ENCODE data around the gene UPF1. TPM values are rescaled to one million over a fixed set of nuclear protein-coding genes. Genes with fewer than 3 reads are reported as not detected.

Gene UPF1
- polyA plus RNA-seq, 1 of the 3 experiments (the other 2 are of a cell fraction) = 33.3 TPM

DNA sequence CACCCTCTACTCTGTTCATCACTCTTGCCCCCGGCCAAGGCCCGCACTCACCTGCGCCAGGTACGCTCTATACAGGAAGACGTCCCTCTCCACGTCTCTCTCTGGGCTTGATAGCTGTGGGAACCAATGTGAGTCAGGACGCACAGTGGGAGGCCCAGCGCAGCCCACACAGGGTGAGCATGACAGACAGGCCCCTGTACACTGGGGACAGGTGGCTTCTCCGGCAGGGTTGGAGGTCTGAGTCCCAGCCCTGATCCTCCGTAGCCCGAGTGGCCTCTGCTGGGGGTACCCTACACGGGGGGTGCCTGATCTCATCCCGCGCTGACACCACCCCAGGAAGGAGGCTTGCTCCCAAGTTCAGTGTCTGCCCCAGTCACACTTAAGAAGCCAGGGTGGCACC, 81.2 kb downstream of the UPF1 start:
- Histone ChIP-seq H3F3A (replicated peaks; ENCODE audit: insufficient read depth) (no peaks in the 10 kb centered on the region), H3K79me2 (ENCODE audit: insufficient read depth) (peaks cover 66% of the 10 kb centered on the region), H3K9me2 (no peaks in the 10 kb centered on the region), H3K4me2 (no peak overlapping the region), H3K36me3 (replicated peaks in 1 of 2; ENCODE audit: control insufficient read depth in 1 of 2, insufficient read depth in 2 of 2, low read length in 1 of 2) (peaks cover 33 to 39% of the 10 kb centered on the region in 2 experiments), H3K9ac (no peak overlapping the region), H3K4me3 (ENCODE audit: low read depth in 2 of 2, low read length in 1 of 2) (no peak overlapping the region), H3K4me1 (ENCODE audit: control insufficient read depth in 1 of 2, insufficient read depth in 2 of 2, low read depth in 1 of 2, low read length in 1 of 2) (peaks cover 2 to 5% of the 10 kb centered on the region in 2 experiments; a peak in 2 of 4 replicates), H3K9me3 (no peaks in the 10 kb centered on the region), H2AFZ (ENCODE audit: low read depth) (no peak overlapping the region), H4K20me1 (ENCODE audit: insufficient read depth) (peaks cover 59% of the 10 kb centered on the region), H3K27ac (ENCODE audit: low read depth in 2 of 2, low read length in 1 of 2) (no peak overlapping the region), H3K27me3 (ENCODE audit: insufficient read depth) (no peaks in the 10 kb centered on the region)
- ChIA-PET POLR2A (no interaction called here), CTCF (interaction anchor here (0.8 to 1.9 kb wide), 3 partner anchors 17 to 74 kb away, joined by 4 to 7 read pairs (median 5); partner anchors contain the start of gene CERS1)
- WGBS (ENCODE audit: low lambda C conversion rate) = no CpG with 5 or more reads among the region's 14 CpGs
- DNase-seq = no peak
- TF ChIP-seq NRF1 (IDR thresholded peaks at IDR 0.05; ENCODE audit: low read depth, low read length) (no peak), CTCF (IDR thresholded peaks at IDR 0.05) (no peak), RCOR1 (IDR thresholded peaks at IDR 0.05; ENCODE audit: low read length) (no peak), USF1 (IDR thresholded peaks at IDR 0.05; ENCODE audit: borderline replicate concordance, low read depth) (no peak), GATA2 (CRISPR knock-in tag; IDR thresholded peaks at IDR 0.05) (no peak), EZH2phosphoT487 (IDR thresholded peaks at IDR 0.05; ENCODE audit: borderline replicate concordance, low read depth) (no peak), POLR2AphosphoS5 (IDR thresholded peaks at IDR 0.05; ENCODE audit: low read depth, low read length) (no peak), SMC3 (IDR thresholded peaks at IDR 0.05; ENCODE audit: low read depth, low read length) (no peak), USF2 (IDR thresholded peaks at IDR 0.05; ENCODE audit: borderline replicate concordance, low read depth, low read length) (no peak), FOSL2 (IDR thresholded peaks at IDR 0.05; ENCODE audit: borderline replicate concordance, low read depth) (no peak), FOXM1 (IDR thresholded peaks at IDR 0.05; ENCODE audit: low read depth) (no peak), EP300 (IDR thresholded peaks at IDR 0.05; ENCODE audit: borderline replicate concordance in 1 of 2, low read depth in 1 of 2, low read length in 1 of 2) (no peak), GABPA (IDR thresholded peaks at IDR 0.05; ENCODE audit: low read depth) (no peak), YY1 (IDR thresholded peaks at IDR 0.05; ENCODE audit: low read depth) (no peak), ELF1 (IDR thresholded peaks at IDR 0.05) (no peak)
- TF ChIP-seq, protein P1, sequence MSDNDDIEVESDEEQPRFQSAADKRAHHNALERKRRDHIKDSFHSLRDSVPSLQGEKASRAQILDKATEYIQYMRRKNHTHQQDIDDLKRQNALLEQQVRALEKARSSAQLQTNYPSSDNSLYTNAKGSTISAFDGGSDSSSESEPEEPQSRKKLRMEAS (IDR thresholded peaks at IDR 0.05; ENCODE audit: low read depth) = no peak
- TF ChIP-seq, protein P2, sequence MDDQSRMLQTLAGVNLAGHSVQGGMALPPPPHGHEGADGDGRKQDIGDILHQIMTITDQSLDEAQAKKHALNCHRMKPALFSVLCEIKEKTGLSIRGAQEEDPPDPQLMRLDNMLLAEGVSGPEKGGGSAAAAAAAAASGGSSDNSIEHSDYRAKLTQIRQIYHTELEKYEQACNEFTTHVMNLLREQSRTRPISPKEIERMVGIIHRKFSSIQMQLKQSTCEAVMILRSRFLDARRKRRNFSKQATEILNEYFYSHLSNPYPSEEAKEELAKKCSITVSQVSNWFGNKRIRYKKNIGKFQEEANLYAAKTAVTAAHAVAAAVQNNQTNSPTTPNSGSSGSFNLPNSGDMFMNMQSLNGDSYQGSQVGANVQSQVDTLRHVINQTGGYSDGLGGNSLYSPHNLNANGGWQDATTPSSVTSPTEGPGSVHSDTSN (IDR thresholded peaks at IDR 0.05) = no peak
- TF ChIP-seq, protein P3, sequence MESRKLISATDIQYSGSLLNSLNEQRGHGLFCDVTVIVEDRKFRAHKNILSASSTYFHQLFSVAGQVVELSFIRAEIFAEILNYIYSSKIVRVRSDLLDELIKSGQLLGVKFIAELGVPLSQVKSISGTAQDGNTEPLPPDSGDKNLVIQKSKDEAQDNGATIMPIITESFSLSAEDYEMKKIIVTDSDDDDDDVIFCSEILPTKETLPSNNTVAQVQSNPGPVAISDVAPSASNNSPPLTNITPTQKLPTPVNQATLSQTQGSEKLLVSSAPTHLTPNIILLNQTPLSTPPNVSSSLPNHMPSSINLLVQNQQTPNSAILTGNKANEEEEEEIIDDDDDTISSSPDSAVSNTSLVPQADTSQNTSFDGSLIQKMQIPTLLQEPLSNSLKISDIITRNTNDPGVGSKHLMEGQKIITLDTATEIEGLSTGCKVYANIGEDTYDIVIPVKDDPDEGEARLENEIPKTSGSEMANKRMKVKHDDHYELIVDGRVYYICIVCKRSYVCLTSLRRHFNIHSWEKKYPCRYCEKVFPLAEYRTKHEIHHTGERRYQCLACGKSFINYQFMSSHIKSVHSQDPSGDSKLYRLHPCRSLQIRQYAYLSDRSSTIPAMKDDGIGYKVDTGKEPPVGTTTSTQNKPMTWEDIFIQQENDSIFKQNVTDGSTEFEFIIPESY (IDR thresholded peaks at IDR 0.05; ENCODE audit: borderline replicate concordance, low read depth) = no peak

Data from SK-N-SH (cell line).